ENCODE measurements around the gene ATP13A3.

GRCh38 chr3:194487289-194488054 lies 670 bp upstream of the ATP13A3 start:
- TF ChIP-seq CTCF (conservative IDR thresholded peaks at IDR 0.05; ENCODE audit: low read depth, low read length): no peak
- TF ChIP-seq EZH2 (IDR thresholded peaks at IDR 0.05; ENCODE audit: borderline replicate concordance, low read depth, low read length, poor library complexity, severe bottlenecking): no peak
